NCI-H1694 (cell line): ENCODE data around the gene KLHL35.

ENCODE experiments used
- DNase-seq: peaks from one replicate; lab custom pipeline; 2025; lab: John Stamatoyannopoulos, UW

KLHL35 gene, protein sequence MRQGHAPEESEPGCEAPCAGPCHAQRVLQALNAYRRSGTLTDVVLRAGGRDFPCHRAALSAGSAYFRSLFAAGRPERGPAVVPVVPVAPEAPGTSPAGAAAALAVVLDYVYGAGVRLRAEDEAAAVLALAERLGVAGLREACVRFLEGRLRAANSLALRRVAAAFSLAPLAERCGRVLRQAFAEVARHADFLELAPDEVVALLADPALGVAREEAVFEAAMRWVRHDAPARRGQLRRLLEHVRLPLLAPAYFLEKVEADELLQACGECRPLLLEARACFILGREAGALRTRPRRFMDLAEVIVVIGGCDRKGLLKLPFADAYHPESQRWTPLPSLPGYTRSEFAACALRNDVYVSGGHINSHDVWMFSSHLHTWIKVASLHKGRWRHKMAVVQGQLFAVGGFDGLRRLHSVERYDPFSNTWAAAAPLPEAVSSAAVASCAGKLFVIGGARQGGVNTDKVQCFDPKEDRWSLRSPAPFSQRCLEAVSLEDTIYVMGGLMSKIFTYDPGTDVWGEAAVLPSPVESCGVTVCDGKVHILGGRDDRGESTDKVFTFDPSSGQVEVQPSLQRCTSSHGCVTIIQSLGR

GRCh38 chr11:75432911-75433321, at the start of gene KLHL35:
TSS of gene KLHL35 (minus strand) at chr11:75433203. CDS start at chr11:75430629, 2,574 bp downstream.
- no peak for DNase-seq

DNA sequence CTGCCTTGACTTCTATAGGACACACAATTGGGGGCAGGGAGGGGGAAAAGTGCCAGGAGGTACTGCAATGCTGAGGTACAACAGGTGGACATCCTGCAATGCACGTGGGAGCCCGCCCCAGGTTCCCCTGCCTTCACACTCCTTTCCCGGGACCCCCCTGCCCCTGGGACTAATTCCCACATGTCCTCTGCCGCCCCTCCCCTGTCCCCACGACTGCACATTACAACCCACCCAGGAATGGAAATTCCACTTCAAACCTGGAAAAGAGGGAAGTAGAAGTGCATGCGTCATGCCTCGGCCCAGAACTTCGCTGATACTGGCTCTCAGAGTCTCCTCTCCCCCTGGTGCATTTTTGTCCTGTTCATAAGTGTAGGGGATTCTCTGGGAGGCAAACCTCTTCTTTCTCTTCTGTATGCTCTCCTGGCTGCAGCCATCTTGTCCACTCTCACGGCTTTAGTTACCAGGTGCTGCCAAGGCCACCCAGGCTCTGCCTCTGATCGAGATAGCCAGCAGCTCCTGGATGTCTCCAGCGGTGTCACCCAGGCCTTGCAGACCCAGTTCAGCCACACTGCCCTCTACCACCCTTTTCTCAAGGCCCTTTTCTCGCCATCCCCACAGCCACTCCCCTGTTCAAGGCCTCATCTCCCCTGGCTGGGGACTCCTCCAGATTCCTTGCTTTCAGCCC, 49.1 kb upstream of the KLHL35 start:
- no peak for DNase-seq

DNA sequence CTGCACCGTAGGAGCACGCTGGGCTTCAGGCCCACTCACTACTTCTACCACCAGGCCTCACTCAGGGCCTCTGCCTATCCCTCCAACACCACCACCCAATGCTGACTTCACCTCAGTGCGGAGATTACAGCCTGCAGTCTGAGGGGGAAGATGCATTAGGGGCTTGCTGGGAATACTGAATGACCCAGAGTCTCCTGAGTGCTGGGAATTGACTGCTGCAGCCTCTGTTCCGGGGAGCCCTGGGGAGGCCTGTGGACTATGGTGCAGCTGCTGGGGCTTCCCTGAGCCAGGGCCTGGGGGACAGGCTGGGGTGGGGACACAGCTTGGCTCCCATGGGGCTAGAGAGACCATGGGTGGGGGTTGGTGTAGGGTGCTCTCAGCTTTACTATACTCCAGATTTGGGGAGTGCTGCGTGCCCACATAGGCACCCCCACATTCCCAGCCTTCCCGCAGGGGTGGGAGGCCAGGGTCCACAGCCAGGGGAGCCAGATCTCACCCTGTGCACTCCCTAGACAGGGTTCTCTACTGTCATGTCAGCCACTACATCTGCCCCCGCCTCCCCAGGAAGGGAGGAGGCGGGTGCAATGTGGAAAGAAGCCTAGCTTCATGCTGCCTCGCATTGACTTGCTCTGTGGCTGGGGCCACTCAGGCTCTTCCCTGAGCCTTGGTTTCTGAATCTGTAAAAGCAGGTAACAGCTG, 48.4 kb upstream of the KLHL35 start:
- DNase-seq: no peak

- DNase-seq: peak; percentile 34
Observed at GRCh38 chr11:75480185-75481175, 47.5 kb upstream of the KLHL35 start.

DNA sequence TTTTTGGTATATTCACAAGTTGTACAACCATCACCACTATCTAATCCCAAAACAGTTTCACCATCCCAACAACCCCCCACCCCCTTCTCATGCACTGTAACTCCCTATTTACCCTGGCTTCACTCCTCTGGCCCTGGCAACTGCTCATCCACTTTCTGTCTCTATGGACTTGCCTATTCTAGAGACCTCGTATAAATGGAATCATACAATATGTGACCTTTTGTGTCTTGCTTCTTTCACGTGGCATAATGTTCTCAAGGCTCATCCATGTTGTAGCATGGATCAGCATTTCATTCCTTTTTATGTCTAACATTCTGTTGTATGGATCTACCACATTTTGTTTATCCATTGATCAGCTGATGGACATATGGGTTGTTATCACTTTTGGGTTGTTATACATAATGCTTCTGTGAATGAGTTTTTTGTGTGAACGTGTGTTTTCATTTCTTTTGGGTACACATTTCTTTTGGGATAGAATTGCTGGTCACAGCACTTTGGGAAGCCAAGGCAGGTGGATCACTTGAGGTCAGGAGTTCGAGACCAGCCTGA, 46.7 kb upstream of the KLHL35 start:
- no peak for DNase-seq

GRCh38 chr11:75478783-75479596, 46.0 kb upstream of the KLHL35 start:
- no peak for DNase-seq

DNA sequence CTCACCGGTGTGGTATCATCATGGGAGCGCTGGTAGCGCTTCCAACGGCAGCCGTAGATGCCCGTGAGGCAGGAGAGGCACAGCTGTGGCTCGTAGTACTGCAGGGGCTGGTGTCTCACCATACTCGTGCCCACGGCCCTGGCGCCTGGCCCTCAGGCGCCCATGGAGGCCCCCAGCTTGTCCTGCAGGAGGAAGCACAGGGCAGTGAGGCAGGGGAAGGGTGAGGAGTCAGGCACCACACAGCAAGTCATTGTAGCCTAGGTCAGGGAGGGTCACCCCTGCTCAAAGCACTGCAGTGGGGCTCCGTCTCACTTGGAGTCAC, 44.6 kb upstream of the KLHL35 start:
- no peak for DNase-seq

DNA sequence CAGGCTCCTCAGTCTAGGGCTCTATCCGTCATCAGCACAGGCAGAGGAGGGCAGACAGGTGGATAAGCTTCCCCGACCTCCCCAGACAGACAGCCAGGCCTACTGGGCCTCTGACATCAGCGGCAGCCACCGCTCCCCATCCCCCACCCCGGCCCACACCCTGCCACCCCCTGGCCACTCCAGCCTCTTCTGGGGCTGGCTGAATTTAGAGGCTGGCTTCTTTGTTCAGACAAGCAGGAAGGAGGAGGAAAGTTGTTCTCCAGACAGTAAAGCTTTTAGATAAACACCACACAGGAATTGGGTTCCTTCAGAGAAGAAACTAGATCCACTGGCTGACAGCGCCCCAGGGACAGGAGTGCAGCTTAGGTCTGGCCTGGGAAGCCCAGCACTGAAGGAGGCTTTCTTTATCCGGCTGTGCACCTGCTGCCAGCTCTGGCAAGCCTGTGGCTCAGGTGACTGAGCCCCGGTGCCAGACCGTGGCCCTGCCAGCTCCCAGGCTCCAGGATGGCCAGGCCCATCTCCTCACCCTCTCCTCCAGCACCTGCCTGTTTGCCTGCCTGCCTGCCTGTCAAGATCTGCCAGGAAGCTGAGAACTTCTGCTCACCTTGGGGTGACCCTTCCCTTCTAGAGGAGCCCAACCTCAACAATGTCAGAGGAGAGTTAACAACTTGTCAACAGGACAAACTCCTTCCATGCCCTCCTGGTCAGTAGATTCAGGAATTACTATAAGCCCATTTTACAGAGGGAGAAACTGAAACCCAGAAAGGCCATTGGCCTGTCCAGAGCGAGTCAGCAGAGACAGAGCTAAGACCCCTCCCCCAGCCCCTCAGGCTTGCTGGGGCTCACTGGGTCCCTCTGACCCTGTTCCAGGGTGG, 44.0 kb upstream of the KLHL35 start:
- DNase-seq: no peak

- no peak for DNase-seq
Observed at GRCh38 chr11:75475767-75476650, 43.0 kb upstream of the KLHL35 start.

- peak; percentile 1 for DNase-seq
Observed at GRCh38 chr11:75474878-75475766, 42.1 kb upstream of the KLHL35 start.

- no peak for DNase-seq
Observed at GRCh38 chr11:75474240-75474639, 41.2 kb upstream of the KLHL35 start.

DNA sequence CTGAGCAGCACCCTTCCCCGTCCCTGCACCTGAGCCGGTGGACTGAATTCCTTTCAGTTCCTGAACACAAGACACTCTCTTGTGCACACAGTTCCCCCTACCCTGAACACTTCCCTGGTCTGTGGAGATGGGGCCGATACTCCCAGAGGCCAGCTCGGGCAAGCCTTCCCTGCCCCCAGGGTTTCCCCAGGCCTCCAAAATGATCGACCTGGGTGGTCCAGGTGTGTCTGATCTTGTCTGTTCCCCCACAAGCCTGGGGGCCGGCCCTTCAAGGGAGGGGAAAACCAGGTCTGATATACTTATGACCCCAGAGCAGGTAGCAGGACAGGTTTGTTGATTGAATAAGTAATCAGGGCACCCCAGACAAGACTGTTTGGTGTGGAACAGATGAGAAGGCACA, 40.7 kb upstream of the KLHL35 start:
- no peak for DNase-seq

- DNase-seq: no peak
Observed at GRCh38 chr11:75472081-75472732, 39.2 kb upstream of the KLHL35 start.

DNA sequence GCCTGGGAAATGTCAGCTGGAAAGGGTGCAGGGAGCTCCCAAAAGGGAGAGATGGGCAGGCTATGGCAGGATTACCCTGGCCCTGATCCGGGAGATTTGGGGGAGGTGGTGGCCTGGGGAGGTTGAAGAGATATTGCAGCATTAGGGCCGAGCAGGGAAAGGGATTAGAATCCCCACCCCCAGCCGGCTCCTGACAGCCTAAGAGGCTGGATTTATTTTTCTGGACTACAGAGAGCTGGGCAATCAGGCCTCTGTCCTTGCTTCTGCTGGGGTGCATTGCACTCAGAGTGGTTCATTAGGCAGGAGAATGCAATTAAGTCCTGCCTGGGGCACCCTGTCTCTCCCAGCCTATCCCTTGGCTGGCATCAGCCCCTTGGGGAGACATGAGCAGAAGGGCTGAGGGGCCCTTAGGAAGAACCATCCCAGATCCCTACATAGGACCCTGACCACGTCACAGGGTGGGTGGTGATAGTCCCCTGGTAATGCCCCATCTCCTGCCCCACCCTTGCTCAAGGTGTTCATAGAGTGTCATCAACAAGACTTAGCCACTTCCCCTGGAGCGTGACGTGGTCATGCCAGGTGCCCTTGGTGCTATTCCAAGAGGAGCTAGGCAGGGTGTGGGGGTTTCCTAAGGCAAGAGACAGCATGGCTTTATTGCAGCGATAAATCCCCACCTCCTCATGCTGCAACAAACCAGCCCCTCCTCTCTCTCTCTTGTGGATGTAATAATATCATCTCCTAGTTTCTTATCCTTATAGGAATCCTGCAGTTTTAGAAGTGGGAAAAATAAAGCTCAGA, 38.4 kb upstream of the KLHL35 start:
- DNase-seq: no peak

- DNase-seq: no peak
Observed at GRCh38 chr11:75470476-75471080, 37.6 kb upstream of the KLHL35 start.
